ENCODE results near the gene PLG. TPM values are rescaled to one million over a fixed set of nuclear protein-coding genes. Genes with fewer than 3 reads are reported as not detected.
"Not testable (repeated sequence)": the region's sequence is repeated elsewhere in the genome, so short reads cannot be mapped to it uniquely, and the experiment has no call there.

Gene PLG
- total RNA-seq, 2 donors from 2014 or later, result not detected

- TF ChIP-seq CTCF (IDR thresholded peaks at IDR 0.05), result no peak
- Histone ChIP-seq H3K9me3 (no peaks in the 10 kb centered on the region), H3K4me3 (no peak overlapping the region), H3K27ac (no peak overlapping the region), H3K27me3 (replicated peaks; ENCODE audit: insufficient read depth) (no peaks in the 10 kb centered on the region), H3K36me3 (no peaks in the 10 kb centered on the region), H3K4me1 (ENCODE audit: control insufficient read depth in 1 of 2, low read depth in 2 of 2) (no peaks in the 10 kb centered on the region)
- ATAC-seq (ENCODE audit: insufficient number of reproducible peaks, low FRiP score, low read depth), result no peak
- no peak for DNase-seq (ENCODE audit: low spot score)
Observed at GRCh38 chr6:160739955-160740354, 37.9 kb downstream of the PLG start.

GRCh38 chr6:160741012-160741411 is 39.0 kb downstream of the PLG start:
- H3K9me3 ChIP-seq; H3K4me1 ChIP-seq (ENCODE audit: control insufficient read depth in 1 of 2, low read depth in 2 of 2); ATAC-seq (ENCODE audit: insufficient number of reproducible peaks, low FRiP score, low read depth); H3K27ac ChIP-seq; H3K4me3 ChIP-seq; H3K36me3 ChIP-seq; H3K27me3 ChIP-seq (replicated peaks; ENCODE audit: insufficient read depth); DNase-seq (ENCODE audit: low spot score): not testable (repeated sequence)

- no peaks in the 10 kb centered on the region for H3K27me3 ChIP-seq (replicated peaks; ENCODE audit: insufficient read depth)
- ATAC-seq (ENCODE audit: insufficient number of reproducible peaks, low FRiP score, low read depth), result no peak
Observed at GRCh38 chr6:160742090-160742489, 40.0 kb downstream of the PLG start.

GRCh38 chr6:160750276-160750689 is 48.2 kb downstream of the PLG start:
- DNase-seq (ENCODE audit: low spot score) (no peak), ATAC-seq (ENCODE audit: insufficient number of reproducible peaks, low FRiP score, low read depth) (no peak)
- no peak overlapping the region for H3K27ac ChIP-seq
- H3K4me1 ChIP-seq (ENCODE audit: control insufficient read depth in 1 of 2, low read depth in 2 of 2), result no peaks in the 10 kb centered on the region
- no peak overlapping the region for H3K4me3 ChIP-seq
- H3K36me3 ChIP-seq, result no peaks in the 10 kb centered on the region
- H3K27me3 ChIP-seq (replicated peaks; ENCODE audit: insufficient read depth), result no peaks in the 10 kb centered on the region
- TF ChIP-seq CTCF (IDR thresholded peaks at IDR 0.05), result no peak
- H3K9me3 ChIP-seq, result no peaks in the 10 kb centered on the region

More at GRCh38 chr6:160742090-160742489, 40.0 kb downstream of the PLG start:
- TF ChIP-seq CTCF (IDR thresholded peaks at IDR 0.05), result no peak
- no peak for DNase-seq (ENCODE audit: low spot score)
- Histone ChIP-seq H3K27ac (no peak overlapping the region), H3K9me3 (no peaks in the 10 kb centered on the region), H3K4me1 (ENCODE audit: control insufficient read depth in 1 of 2, low read depth in 2 of 2) (no peaks in the 10 kb centered on the region), H3K36me3 (no peaks in the 10 kb centered on the region), H3K4me3 (no peak overlapping the region)

GRCh38 chr6:160753211-160753610 is 51.2 kb downstream of the PLG start:
- H3K4me3 ChIP-seq; H3K9me3 ChIP-seq; H3K36me3 ChIP-seq; H3K27ac ChIP-seq; ATAC-seq (ENCODE audit: insufficient number of reproducible peaks, low FRiP score, low read depth); DNase-seq (ENCODE audit: low spot score); H3K4me1 ChIP-seq (ENCODE audit: control insufficient read depth in 1 of 2, low read depth in 2 of 2); H3K27me3 ChIP-seq (replicated peaks; ENCODE audit: insufficient read depth): not testable (repeated sequence)

- H3K9me3 ChIP-seq, result no peaks in the 10 kb centered on the region
- H3K4me3 ChIP-seq, result no peak overlapping the region
- H3K36me3 ChIP-seq, result no peaks in the 10 kb centered on the region
- H3K27ac ChIP-seq, result no peak overlapping the region
- H3K27me3 ChIP-seq (replicated peaks; ENCODE audit: insufficient read depth), result no peaks in the 10 kb centered on the region
- DNase-seq (ENCODE audit: low spot score), result no peak
- ATAC-seq (ENCODE audit: insufficient number of reproducible peaks, low FRiP score, low read depth), result no peak
- no peaks in the 10 kb centered on the region for H3K4me1 ChIP-seq (ENCODE audit: control insufficient read depth in 1 of 2, low read depth in 2 of 2)
- no peak for TF ChIP-seq CTCF (IDR thresholded peaks at IDR 0.05)
Observed at GRCh38 chr6:160755165-160755564, 53.1 kb downstream of the PLG start.
